HG03045 (cell line): ENCODE measurements around the gene ATRNL1.

ENCODE experiments used
- ATAC-seq: cut with Tn5 transposase; IDR thresholded peaks from one replicate; pipeline ENCODE4 v1.9.1; 2021; ENCODE audit warnings: mild to moderate bottlenecking, moderate library complexity; ENCODE audit not compliant: unreplicated experiment

ATRNL1 gene

GRCh38 chr10:115093286-115093775, at the start of gene ATRNL1:
TSS of gene ATRNL1 (plus strand) at chr10:115093365. CDS start at chr10:115093751, 386 bp downstream.
- peak; percentile 75 for ATAC-seq

DNA sequence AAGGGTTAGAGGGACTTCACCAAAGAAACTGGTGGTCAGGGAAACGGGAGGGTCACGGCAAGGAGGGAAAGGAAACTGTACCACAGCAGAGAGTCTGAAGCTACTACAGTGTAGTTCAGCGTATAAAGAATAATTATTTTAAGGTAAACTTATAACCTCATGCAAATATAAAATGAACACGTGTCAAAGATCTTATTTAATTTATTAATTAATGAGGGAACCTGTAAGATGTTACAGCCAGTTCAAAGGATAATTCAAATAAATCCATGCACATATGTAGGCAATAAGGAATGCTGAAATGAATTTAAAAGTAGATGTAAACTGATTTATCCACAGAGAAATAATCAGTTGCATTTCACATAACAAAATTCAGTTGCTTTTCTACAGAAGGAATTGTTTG, 49.4 kb upstream of the ATRNL1 start:
- ATAC-seq = no peak

- ATAC-seq = no peak
Observed at GRCh38 chr10:115044891-115045290, 48.3 kb upstream of the ATRNL1 start.

- no peak for ATAC-seq
Observed at GRCh38 chr10:115045499-115045898, 47.7 kb upstream of the ATRNL1 start.

GRCh38 chr10:115046686-115047236, 46.4 kb upstream of the ATRNL1 start:
- no peak for ATAC-seq

- no peak for ATAC-seq
Observed at GRCh38 chr10:115047705-115048104, 45.5 kb upstream of the ATRNL1 start.

GRCh38 chr10:115049318-115049717, 43.8 kb upstream of the ATRNL1 start:
- no peak for ATAC-seq

- no peak for ATAC-seq
Observed at GRCh38 chr10:115049960-115050359, 43.2 kb upstream of the ATRNL1 start.

- ATAC-seq = no peak
Observed at GRCh38 chr10:115050375-115051010, 42.7 kb upstream of the ATRNL1 start.

DNA sequence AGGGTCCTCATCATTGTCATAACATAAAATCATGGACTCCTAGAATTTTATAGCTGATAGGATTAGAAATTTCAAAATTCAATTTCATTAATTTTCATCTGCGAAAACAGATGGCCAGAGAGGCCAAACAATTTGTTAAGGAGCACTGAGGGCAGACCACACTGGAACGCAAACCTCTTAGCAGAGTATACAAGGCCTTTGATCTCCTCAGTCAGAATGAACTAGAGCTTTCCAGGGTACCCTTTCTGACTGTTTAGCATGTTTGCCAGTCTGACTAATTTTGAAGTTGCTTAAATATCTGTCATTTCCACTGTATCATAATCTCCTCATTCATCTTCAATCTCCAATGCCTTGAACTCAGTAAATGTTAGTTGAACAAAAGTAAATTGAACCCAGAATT, 41.9 kb upstream of the ATRNL1 start:
- no peak for ATAC-seq

DNA sequence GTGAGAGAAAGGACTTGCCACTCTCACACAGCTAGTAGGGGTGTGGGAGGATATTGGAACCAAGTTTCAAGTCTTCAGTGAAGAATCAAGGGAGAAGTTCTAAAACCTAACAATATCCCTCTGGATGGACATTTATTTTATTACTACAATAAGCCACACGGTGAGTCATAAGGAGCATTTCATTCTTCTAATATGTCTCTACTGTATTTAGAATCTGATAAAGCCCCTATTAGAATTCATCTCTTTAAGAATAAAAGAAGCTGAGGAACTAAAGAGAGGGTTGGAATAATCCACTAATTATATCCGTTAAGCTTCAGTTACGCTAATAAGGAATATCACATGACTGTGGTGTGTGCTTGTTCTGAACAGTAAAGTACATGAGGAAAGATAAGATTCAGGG, 40.9 kb upstream of the ATRNL1 start:
- ATAC-seq = no peak

DNA sequence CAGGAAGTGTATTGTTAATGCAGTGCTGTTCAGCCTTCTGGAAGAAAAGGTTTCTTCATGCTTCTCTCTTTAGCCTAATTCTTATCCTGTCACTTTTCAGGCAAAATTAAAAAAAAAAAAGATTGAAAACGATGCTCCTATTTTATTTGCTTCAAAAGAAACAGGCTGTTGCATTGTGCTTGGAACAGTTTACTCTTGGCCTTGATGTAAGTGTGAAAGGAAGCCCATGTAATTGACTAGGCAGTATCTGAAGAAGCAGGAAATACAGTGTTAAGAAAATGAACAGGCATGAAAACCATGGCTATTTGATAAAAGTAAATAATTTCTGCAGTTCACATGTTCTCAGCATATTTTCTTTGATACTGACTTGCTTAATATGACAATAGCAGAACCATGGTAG, 40.4 kb upstream of the ATRNL1 start:
- ATAC-seq = no peak

DNA sequence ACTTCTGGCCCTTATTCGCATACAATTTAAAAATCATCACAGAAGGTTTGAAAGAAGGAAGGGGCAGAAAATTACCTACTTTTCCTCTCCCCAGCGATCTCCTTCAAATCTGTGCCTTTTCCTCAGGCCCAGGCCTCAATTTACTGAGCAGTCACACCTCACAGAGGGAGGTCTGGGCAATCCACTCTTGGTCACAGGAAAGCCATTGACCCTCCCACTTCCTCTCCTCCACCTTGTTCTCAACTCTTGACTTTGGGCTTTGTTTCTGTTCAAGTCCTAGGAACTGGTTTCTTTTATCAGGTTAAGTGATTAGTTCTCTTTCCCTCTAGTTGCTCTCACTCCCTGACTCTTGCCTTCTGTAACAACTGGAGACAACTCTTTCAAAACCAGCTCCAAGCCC, 37.0 kb upstream of the ATRNL1 start:
- ATAC-seq = no peak

GRCh38 chr10:115059301-115059898, 33.8 kb upstream of the ATRNL1 start:
- no peak for ATAC-seq

DNA sequence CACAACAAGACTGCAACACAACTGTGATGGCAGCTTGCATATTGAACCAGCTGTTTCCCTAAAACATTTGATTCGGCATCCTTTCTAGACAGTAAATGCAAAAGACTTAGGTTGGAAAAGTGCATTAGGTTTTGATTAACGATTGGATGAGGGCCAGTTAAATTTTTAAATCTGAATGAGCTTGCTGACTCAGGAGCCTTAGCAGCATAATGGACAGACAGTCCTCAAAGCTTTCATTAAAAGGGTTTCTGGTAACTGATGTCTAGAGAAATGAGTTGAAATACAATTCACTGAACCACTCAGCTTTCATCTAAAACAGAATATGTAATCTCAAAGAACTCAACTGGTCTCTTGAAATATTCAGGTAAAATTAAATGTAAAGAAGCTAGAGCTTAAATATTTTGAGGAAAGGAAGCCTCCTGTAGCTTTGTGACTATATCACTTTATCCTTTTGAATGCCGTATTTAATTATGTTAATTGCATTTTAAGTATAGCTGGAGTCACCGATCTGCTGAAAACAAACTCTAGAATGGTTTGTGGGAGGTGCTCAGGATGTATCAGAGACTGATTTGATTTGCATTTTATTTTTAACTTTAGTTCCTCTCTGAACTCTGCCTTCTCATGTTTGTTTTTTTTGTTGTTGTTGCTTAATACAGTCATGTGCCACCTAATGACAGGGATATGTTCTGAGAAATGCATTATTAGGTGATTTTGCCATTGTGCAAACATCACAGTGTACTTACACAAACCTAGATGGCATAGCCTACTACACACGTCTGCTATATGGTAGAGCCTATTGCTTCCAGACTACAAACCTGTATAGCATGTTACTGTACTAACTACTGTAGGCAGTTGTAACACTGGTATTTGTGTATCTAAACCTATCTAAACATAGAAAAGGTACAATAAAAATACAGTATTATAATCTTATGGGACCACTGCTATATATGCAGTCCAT, 29.2 kb upstream of the ATRNL1 start:
- ATAC-seq = no peak

DNA sequence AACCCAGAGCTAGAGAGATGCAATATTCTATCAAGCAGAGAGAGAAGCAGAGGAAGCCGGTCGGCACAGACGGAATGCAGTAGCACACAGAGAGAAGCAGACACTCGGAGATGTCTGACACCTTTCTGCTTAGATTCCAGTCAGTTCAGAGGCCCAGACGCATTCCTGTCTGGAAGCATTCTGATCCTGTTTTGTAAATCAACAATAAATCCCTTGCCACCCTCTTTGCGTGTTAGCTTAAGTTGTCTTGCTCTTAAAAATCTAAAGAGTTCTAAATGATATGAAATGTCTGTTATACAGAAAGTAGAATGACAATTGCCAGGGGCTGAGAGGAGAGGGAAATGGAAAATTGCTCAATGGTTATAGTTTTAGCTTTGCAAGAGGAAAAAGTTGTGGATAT, 27.4 kb upstream of the ATRNL1 start:
- no peak for ATAC-seq

DNA sequence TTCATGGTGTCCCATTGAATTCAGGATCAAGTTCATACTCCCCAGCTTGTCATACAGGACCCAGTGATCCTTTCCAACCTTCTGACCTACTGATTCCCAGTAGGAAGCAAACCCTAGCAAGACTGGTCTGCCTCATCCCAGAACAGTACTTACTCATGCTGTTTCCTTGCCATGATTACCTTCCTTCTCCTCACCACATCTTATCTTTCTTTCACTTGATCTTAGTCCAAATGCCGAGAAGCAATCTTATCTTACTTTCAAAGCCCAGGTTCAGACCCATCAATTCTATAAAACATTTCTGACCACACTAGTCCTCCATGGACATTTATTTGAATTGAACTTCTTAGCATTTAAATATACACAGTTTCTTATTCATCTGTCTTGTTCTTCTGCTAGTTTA, 26.6 kb upstream of the ATRNL1 start:
- ATAC-seq = no peak

DNA sequence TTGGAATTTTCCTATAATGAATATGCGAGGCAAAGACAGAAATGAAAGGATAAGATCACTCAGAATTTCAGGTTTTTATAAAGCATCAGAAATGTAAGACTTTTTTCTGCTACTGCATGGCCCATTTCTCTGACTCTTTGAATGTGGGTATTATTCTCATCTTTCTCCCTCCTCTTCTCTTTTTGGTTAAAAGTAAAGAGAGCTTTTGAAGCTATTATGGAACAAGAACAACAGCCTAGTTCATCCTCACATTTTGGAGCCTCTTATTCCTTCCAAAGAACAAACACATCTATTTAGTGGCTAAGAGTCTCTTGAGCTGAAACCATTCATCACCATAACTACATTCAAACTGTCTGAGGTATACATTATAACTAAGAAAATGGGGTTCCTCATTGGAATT, 19.4 kb upstream of the ATRNL1 start:
- ATAC-seq = no peak

- no peak for ATAC-seq
Observed at GRCh38 chr10:115082506-115082905, 10.7 kb upstream of the ATRNL1 start.

DNA sequence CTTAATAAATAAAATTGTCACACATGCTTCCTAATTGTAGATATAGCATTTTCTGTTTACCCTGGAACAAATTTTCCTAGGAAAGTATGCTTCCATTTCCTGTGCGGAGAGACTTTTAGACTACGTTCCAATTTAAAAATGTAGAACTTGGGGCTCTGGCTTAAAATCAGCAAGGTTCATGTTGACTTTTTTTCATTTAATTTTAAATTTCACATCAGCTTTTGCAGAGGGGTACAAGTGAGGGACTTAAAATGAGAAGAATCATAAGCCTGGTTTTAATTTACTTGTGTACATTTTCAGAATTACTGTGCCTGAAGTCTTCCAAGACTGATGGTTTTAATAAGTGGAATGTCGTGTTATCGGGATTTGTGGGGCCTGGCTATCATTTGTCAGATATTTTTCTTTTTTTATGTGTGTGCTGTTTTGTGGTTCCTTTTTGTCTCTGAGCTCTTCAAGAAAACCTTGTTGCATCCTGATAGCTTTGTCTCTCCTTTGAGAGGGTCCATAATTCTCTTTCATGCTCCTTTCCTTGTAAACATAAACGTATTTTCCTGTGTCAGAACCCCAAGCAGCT, 8.8 kb upstream of the ATRNL1 start:
- ATAC-seq = no peak

DNA sequence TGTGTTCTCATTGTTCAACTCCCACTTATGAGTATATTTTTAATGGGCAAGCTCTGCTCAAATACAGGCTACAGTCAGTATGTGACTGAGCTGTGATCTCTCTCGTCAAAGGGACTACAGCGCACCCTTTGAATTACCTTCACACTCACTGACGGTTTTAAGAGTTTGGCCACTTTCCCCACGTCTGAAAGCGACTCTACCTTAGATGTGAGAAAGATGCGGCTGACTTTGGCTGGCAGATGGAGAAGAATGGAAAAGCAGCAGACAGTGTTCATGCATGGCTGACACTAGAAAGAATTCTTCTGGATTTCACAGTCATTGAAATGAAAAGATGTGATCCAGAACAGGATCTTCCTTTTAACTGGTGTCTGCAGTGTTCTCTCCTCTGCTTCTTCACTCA, 2.0 kb upstream of the ATRNL1 start:
- ATAC-seq = no peak
